ENCODE results near the gene RNF38.

The RNF38 gene

GRCh38 chr9:36382484-36382883 lies 17.6 kb downstream of the RNF38 start:
- peak overlapping the region; percentile 42 for H3K27ac ChIP-seq (ENCODE audit: low read depth, low read length)
- peaks cover 50% of the 10 kb centered on the region for H3K4me1 ChIP-seq (ENCODE audit: control insufficient read depth, insufficient read depth, low read length)
- no peaks in the 10 kb centered on the region for H3K9me3 ChIP-seq (ENCODE audit: control insufficient read depth, insufficient read depth, low read length)
- no peaks in the 10 kb centered on the region for H3K27me3 ChIP-seq (ENCODE audit: control insufficient read depth, insufficient read depth, low read length)
- peaks cover 4% of the 10 kb centered on the region for H3K36me3 ChIP-seq (ENCODE audit: control insufficient read depth, insufficient read depth, low read length)
- H3K9ac ChIP-seq (ENCODE audit: low read depth, low read length), result no peak overlapping the region
- no peak overlapping the region for H3K4me3 ChIP-seq (ENCODE audit: low read depth, low read length)

GRCh38 chr9:36364577-36364976 lies 35.5 kb downstream of the RNF38 start:
- Histone ChIP-seq H3K36me3 (ENCODE audit: control insufficient read depth, insufficient read depth, low read length) (peaks cover 78% of the 10 kb centered on the region), H3K9me3 (ENCODE audit: control insufficient read depth, insufficient read depth, low read length) (no peaks in the 10 kb centered on the region), H3K27me3 (ENCODE audit: control insufficient read depth, insufficient read depth, low read length) (no peaks in the 10 kb centered on the region), H3K4me3 (ENCODE audit: low read depth, low read length) (no peak overlapping the region), H3K4me1 (ENCODE audit: control insufficient read depth, insufficient read depth, low read length) (no peaks in the 10 kb centered on the region), H3K27ac (ENCODE audit: low read depth, low read length) (no peak overlapping the region), H3K9ac (ENCODE audit: low read depth, low read length) (no peak overlapping the region)

GRCh38 chr9:36363448-36363847 lies 36.6 kb downstream of the RNF38 start:
- Histone ChIP-seq H3K27ac (ENCODE audit: low read depth, low read length) (no peak overlapping the region), H3K9me3 (ENCODE audit: control insufficient read depth, insufficient read depth, low read length) (no peaks in the 10 kb centered on the region), H3K36me3 (ENCODE audit: control insufficient read depth, insufficient read depth, low read length) (peaks cover 75% of the 10 kb centered on the region), H3K9ac (ENCODE audit: low read depth, low read length) (no peak overlapping the region), H3K4me3 (ENCODE audit: low read depth, low read length) (no peak overlapping the region), H3K4me1 (ENCODE audit: control insufficient read depth, insufficient read depth, low read length) (no peaks in the 10 kb centered on the region), H3K27me3 (ENCODE audit: control insufficient read depth, insufficient read depth, low read length) (no peaks in the 10 kb centered on the region)

- no peak overlapping the region for H3K9ac ChIP-seq (ENCODE audit: low read depth, low read length)
- no peak overlapping the region for H3K4me3 ChIP-seq (ENCODE audit: low read depth, low read length)
- no peaks in the 10 kb centered on the region for H3K4me1 ChIP-seq (ENCODE audit: control insufficient read depth, insufficient read depth, low read length)
- no peaks in the 10 kb centered on the region for H3K9me3 ChIP-seq (ENCODE audit: control insufficient read depth, insufficient read depth, low read length)
- H3K27me3 ChIP-seq (ENCODE audit: control insufficient read depth, insufficient read depth, low read length), result no peaks in the 10 kb centered on the region
- no peak overlapping the region for H3K27ac ChIP-seq (ENCODE audit: low read depth, low read length)
- peaks cover 80% of the 10 kb centered on the region for H3K36me3 ChIP-seq (ENCODE audit: control insufficient read depth, insufficient read depth, low read length)
Observed at GRCh38 chr9:36358486-36358885, 41.6 kb downstream of the RNF38 start.

GRCh38 chr9:36357639-36358038 lies 42.4 kb downstream of the RNF38 start:
- Histone ChIP-seq H3K9me3 (ENCODE audit: control insufficient read depth, insufficient read depth, low read length) (no peaks in the 10 kb centered on the region), H3K4me1 (ENCODE audit: control insufficient read depth, insufficient read depth, low read length) (no peaks in the 10 kb centered on the region), H3K9ac (ENCODE audit: low read depth, low read length) (no peak overlapping the region), H3K4me3 (ENCODE audit: low read depth, low read length) (no peak overlapping the region), H3K27me3 (ENCODE audit: control insufficient read depth, insufficient read depth, low read length) (no peaks in the 10 kb centered on the region), H3K27ac (ENCODE audit: low read depth, low read length) (no peak overlapping the region), H3K36me3 (ENCODE audit: control insufficient read depth, insufficient read depth, low read length) (peaks cover 88% of the 10 kb centered on the region)

- no peak overlapping the region for H3K4me3 ChIP-seq (ENCODE audit: low read depth, low read length)
- no peaks in the 10 kb centered on the region for H3K4me1 ChIP-seq (ENCODE audit: control insufficient read depth, insufficient read depth, low read length)
- no peaks in the 10 kb centered on the region for H3K9me3 ChIP-seq (ENCODE audit: control insufficient read depth, insufficient read depth, low read length)
- no peaks in the 10 kb centered on the region for H3K27me3 ChIP-seq (ENCODE audit: control insufficient read depth, insufficient read depth, low read length)
- H3K9ac ChIP-seq (ENCODE audit: low read depth, low read length), result no peak overlapping the region
- H3K27ac ChIP-seq (ENCODE audit: low read depth, low read length), result no peak overlapping the region
- peaks cover 98% of the 10 kb centered on the region for H3K36me3 ChIP-seq (ENCODE audit: control insufficient read depth, insufficient read depth, low read length)
Observed at GRCh38 chr9:36346569-36346968, 53.5 kb downstream of the RNF38 start.

DNA sequence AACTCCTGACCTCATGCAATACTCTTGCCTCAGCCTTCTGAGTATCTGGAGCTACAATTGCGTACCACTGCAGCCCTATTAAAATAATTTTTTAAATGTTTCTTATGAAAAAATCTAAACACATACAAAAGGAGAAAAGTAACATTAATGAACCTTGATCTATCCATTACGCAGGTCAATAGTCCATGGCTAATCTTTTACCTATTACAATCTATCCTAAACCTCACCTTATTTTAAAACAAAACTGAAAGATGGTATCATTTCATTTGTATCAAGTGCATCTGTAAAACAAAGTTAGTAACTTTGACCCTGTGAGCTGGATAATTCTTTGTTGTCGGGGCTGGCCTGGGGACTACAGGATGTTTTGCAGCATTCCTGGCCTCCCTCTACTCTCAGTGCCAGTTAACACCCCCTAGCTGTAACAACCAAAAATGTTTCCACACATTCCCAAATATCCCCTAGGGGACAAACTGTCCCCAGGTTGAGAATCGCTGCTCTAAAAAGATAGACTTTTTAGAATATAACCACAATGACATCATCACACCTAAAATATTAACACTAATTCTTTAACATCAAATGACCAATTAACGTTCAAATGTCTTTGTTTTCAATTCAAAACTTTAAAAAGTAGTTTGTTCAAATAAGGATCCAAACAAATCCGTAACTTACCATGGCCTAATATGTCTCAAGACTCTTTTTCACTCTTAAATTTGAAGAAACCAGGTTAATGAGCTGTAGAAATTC lies 54.8 kb downstream of the RNF38 start:
- Histone ChIP-seq H3K9ac (ENCODE audit: low read depth, low read length) (no peak overlapping the region), H3K36me3 (ENCODE audit: control insufficient read depth, insufficient read depth, low read length) (peaks cover 98% of the 10 kb centered on the region), H3K27me3 (ENCODE audit: control insufficient read depth, insufficient read depth, low read length) (no peaks in the 10 kb centered on the region), H3K4me1 (ENCODE audit: control insufficient read depth, insufficient read depth, low read length) (no peaks in the 10 kb centered on the region), H3K4me3 (ENCODE audit: low read depth, low read length) (no peak overlapping the region), H3K9me3 (ENCODE audit: control insufficient read depth, insufficient read depth, low read length) (no peaks in the 10 kb centered on the region), H3K27ac (ENCODE audit: low read depth, low read length) (no peak overlapping the region)

DNA sequence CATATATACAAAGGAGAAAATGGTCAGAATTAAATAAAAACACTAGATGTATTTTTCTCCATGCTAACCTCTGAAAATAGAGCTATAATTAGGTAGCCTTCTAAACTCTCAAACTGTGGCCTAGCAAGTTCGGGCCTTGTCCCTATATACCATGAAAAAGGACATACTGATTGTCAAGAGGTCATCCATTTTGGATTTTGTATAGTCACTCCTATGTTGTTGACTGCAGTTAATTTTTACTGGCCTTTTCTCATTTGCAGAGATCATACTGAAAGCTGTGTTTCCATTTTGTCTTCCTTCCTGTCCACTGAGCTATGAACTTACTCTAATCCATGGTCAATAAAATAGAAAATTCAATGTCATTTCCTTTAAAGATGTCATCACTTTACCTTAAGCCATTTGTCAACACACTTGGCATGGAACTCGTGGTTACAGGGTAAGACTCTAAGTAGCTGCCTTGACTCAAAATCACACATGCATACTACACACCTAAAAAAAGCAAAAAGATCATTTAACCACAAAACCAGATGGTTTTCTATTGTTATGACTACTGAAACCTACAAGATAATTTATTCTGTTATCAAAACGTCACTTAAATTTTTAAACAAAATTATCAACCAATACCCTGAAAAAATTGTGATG lies 58.0 kb downstream of the RNF38 start:
- Histone ChIP-seq H3K9me3 (ENCODE audit: control insufficient read depth, insufficient read depth, low read length) (no peaks in the 10 kb centered on the region), H3K27me3 (ENCODE audit: control insufficient read depth, insufficient read depth, low read length) (no peaks in the 10 kb centered on the region), H3K9ac (ENCODE audit: low read depth, low read length) (no peak overlapping the region), H3K27ac (ENCODE audit: low read depth, low read length) (no peak overlapping the region), H3K4me1 (ENCODE audit: control insufficient read depth, insufficient read depth, low read length) (no peaks in the 10 kb centered on the region), H3K36me3 (ENCODE audit: control insufficient read depth, insufficient read depth, low read length) (peaks cover 99% of the 10 kb centered on the region), H3K4me3 (ENCODE audit: low read depth, low read length) (no peak overlapping the region)

DNA sequence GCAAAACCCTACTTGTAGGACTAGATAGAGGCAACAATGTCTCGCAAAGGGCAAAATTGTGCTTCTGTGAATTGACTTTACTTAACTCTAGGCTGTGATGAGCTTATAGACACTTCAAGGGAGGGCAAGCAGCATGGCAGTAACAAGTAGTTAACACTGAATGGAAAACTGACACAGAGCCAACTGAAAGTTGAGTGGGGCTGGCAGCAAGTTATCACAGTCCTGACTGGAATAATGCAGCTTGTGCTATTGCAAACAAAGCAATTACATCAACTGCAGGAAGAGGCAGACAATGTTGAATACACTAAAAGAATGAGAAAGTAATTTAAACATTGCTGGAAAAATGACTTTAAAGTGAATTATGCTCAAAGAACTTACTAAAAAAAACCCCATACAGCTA lies 62.2 kb downstream of the RNF38 start:
- H3K27ac ChIP-seq (ENCODE audit: low read depth, low read length), result no peak overlapping the region
- no peaks in the 10 kb centered on the region for H3K27me3 ChIP-seq (ENCODE audit: control insufficient read depth, insufficient read depth, low read length)
- no peaks in the 10 kb centered on the region for H3K9me3 ChIP-seq (ENCODE audit: control insufficient read depth, insufficient read depth, low read length)
- H3K4me3 ChIP-seq (ENCODE audit: low read depth, low read length), result no peak overlapping the region
- H3K4me1 ChIP-seq (ENCODE audit: control insufficient read depth, insufficient read depth, low read length), result no peaks in the 10 kb centered on the region
- no peak overlapping the region for H3K9ac ChIP-seq (ENCODE audit: low read depth, low read length)
- peaks cover 77% of the 10 kb centered on the region for H3K36me3 ChIP-seq (ENCODE audit: control insufficient read depth, insufficient read depth, low read length)

GRCh38 chr9:36337002-36337401 lies 63.1 kb downstream of the RNF38 start:
- no peaks in the 10 kb centered on the region for H3K27me3 ChIP-seq (ENCODE audit: control insufficient read depth, insufficient read depth, low read length)
- H3K27ac ChIP-seq (ENCODE audit: low read depth, low read length), result no peak overlapping the region
- no peak overlapping the region for H3K9ac ChIP-seq (ENCODE audit: low read depth, low read length)
- peaks cover 68% of the 10 kb centered on the region for H3K36me3 ChIP-seq (ENCODE audit: control insufficient read depth, insufficient read depth, low read length)
- no peak overlapping the region for H3K4me3 ChIP-seq (ENCODE audit: low read depth, low read length)
- H3K4me1 ChIP-seq (ENCODE audit: control insufficient read depth, insufficient read depth, low read length), result no peaks in the 10 kb centered on the region
- no peaks in the 10 kb centered on the region for H3K9me3 ChIP-seq (ENCODE audit: control insufficient read depth, insufficient read depth, low read length)

- no peak overlapping the region for H3K4me3 ChIP-seq (ENCODE audit: low read depth, low read length)
- no peak overlapping the region for H3K9ac ChIP-seq (ENCODE audit: low read depth, low read length)
- no peaks in the 10 kb centered on the region for H3K9me3 ChIP-seq (ENCODE audit: control insufficient read depth, insufficient read depth, low read length)
- H3K27ac ChIP-seq (ENCODE audit: low read depth, low read length), result no peak overlapping the region
- no peaks in the 10 kb centered on the region for H3K4me1 ChIP-seq (ENCODE audit: control insufficient read depth, insufficient read depth, low read length)
- peaks cover 62% of the 10 kb centered on the region for H3K36me3 ChIP-seq (ENCODE audit: control insufficient read depth, insufficient read depth, low read length)
- no peaks in the 10 kb centered on the region for H3K27me3 ChIP-seq (ENCODE audit: control insufficient read depth, insufficient read depth, low read length)
Observed at GRCh38 chr9:36336131-36336907, 63.8 kb downstream of the RNF38 start.

Data from HUES48 (cell line).